GM20000 (cell line): ENCODE measurements around the gene SPI1.

Experiments used
- DNase-seq: peaks from one replicate; pipeline ENCODE4 v3.0.0; 2012; ENCODE audit warnings: low spot score
- CTCF ChIP-seq: IDR thresholded peaks from 2 replicates; pipeline ENCODE4 v1.5.1; 2012; ENCODE audit warnings: mild to moderate bottlenecking, control low read depth; ENCODE audit errors: extremely low read depth, missing control alignments

The SPI1 gene

DNA sequence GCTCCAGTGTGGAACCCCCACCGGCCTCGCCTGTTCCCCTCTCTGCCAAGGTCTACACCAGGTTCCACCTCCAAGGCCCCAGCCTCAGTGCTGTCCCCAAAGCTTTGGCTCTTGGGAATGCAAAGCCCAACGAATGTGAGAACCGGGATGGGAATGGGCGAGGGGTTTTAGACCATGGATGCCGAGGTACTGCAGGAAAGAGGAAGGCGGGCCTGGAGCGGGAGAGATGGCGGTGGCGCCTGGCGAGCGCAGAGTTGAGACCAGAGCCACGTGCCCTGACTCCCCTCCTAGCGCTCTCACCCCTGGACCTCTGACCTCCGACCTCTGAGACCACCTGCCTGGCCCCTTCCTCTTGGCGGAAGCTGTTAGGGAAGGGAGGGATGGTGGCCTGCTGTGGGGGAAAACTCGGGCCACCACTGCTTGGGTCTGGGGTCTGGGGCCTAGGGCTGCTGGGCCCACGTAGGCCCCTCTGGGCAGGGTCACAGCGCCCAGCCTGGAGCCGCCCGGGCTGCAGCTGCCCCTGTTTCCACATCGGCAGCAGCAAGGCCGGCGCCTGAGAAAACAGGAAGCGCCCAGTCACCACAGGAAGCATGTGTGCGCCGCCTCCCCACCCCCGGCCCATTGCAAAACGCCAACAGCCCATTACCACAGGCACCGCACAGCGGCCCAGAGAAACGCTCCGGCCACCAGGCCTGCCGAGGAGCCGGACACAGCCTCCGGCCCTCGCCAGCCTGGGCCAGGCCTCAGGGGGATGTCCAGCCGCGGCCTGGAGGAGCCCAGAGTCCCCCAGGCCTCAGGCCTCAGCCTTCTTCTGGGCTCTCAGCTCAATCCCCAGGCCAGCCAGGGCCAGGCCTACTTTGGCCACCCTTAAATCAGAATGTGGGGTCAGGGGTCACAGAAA is 16.2 kb upstream of the SPI1 start:
- peak; percentile 88 for DNase-seq
- TF ChIP-seq CTCF, result no peak

GRCh38 chr11:47394050-47394321 is 15.6 kb upstream of the SPI1 start:
- no peak for DNase-seq
- TF ChIP-seq CTCF, result no peak

- no peak for DNase-seq
- no peak for TF ChIP-seq CTCF
Observed at GRCh38 chr11:47393163-47394049, 15.1 kb upstream of the SPI1 start.

- TF ChIP-seq CTCF, result no peak
- no peak for DNase-seq
Observed at GRCh38 chr11:47392546-47393162, 14.3 kb upstream of the SPI1 start.

GRCh38 chr11:47391711-47392432 is 13.5 kb upstream of the SPI1 start:
- no peak for DNase-seq
- TF ChIP-seq CTCF, result no peak

DNA sequence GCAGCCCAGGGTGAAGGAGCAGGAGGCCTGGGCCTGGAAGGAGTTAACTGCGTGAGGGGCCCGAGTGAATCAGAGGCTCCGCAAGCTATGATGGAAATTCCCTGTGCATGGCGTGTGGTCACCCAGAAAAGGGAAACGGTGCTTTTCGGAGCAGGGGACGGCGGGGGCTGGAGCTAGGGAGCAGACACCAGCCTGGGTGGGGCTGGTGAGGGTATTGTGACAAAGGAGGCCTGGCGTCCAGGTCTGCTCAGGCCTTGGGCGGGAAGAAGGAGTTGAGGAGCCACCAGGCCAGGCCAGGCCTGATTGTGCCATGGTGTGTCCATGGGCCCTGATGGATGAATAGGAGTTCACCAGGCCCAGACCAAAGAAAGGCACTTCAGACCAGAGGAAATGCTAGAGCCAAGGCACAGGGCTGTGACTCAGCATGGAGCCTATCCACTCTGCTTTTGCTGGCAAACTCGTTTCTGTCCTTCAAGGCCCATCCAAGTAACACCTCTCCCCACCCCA is 12.8 kb upstream of the SPI1 start:
- no peak for DNase-seq

More for the DNA sequence above, 12.8 kb upstream of the SPI1 start:
- no peak for TF ChIP-seq CTCF
